Measurements from ENCODE around the gene BMP10. TPM values are rescaled to one million over a fixed set of nuclear protein-coding genes. Genes with fewer than 3 reads are reported as not detected.

BMP10 gene
- total and polyA plus RNA-seq, 10 donors: not detected

GRCh38 chr2:68850524-68850923 is 20.7 kb downstream of the BMP10 start:
- no peak overlapping the region for H3K4me3 ChIP-seq
- no peaks in the 10 kb centered on the region for H3K27me3 ChIP-seq (replicated peaks in 1 of 7)
- WGBS, 5 donors: 60 to 78% (median 67%) methylated on average over 3 of the region's 3 CpGs
- intact Hi-C loops (cut with DNase I; ENCODE audit: low total_unique reads): no loop called here
- no peaks in the 10 kb centered on the region for H3K36me3 ChIP-seq
- no peak overlapping the region for H3K27ac ChIP-seq
- H3K9me3 ChIP-seq: no peaks in the 10 kb centered on the region
- TF ChIP-seq POLR2A (IDR thresholded peaks at IDR 0.05) (no peak), POLR2AphosphoS5 (IDR thresholded peaks at IDR 0.05) (no peak)
- TF ChIP-seq, protein P1, sequence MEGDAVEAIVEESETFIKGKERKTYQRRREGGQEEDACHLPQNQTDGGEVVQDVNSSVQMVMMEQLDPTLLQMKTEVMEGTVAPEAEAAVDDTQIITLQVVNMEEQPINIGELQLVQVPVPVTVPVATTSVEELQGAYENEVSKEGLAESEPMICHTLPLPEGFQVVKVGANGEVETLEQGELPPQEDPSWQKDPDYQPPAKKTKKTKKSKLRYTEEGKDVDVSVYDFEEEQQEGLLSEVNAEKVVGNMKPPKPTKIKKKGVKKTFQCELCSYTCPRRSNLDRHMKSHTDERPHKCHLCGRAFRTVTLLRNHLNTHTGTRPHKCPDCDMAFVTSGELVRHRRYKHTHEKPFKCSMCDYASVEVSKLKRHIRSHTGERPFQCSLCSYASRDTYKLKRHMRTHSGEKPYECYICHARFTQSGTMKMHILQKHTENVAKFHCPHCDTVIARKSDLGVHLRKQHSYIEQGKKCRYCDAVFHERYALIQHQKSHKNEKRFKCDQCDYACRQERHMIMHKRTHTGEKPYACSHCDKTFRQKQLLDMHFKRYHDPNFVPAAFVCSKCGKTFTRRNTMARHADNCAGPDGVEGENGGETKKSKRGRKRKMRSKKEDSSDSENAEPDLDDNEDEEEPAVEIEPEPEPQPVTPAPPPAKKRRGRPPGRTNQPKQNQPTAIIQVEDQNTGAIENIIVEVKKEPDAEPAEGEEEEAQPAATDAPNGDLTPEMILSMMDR (IDR thresholded peaks at IDR 0.05 in 8 of 11, conservative IDR thresholded peaks at IDR 0.05 in 3 of 11): no peak
- H3K4me1 ChIP-seq: peaks cover 0 to 4% (median 0%) of the 10 kb centered on the region in 6 donors
- DNase-seq: no peak

DNA sequence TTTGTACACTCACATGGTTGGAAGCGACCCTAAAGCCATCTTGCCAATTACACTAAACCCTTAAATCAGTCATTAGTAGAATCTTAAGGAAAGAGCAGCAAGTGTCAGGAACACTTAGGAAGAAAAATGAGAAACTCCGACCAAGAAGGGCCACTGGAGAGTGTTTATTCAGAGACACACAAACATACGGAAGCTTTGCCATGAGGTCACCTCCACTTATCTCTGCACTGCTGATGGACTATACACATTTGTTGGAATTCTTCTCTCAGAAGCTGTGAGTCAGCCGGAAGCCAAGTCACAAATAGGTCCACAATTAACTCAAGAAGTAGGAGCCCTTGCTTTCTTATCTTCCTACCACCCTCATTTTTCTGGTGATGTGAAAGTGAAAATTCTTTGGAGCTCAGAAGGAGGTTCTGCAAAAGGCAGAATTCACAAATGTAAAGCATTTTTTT is 21.6 kb downstream of the BMP10 start:
- H3K27ac ChIP-seq: no peak overlapping the region
- H3K27me3 ChIP-seq (replicated peaks in 1 of 7): no peaks in the 10 kb centered on the region
- 64 to 74% (median 67%) methylated on average over 4 of the region's 4 CpGs for WGBS, 5 donors
- no peaks in the 10 kb centered on the region for H3K9me3 ChIP-seq
- no peak for DNase-seq
- intact Hi-C loops (cut with DNase I; ENCODE audit: low total_unique reads): loop anchor here (10.0 kb wide), 1 partner anchor 55 kb away; no protein-coding TSS in a partner anchor
- no peaks in the 10 kb centered on the region for H3K36me3 ChIP-seq
- TF ChIP-seq POLR2AphosphoS5 (IDR thresholded peaks at IDR 0.05) (no peak), POLR2A (IDR thresholded peaks at IDR 0.05) (no peak)
- TF ChIP-seq, protein P1 (IDR thresholded peaks at IDR 0.05 in 8 of 11, conservative IDR thresholded peaks at IDR 0.05 in 3 of 11): no peak
- no peak overlapping the region for H3K4me3 ChIP-seq
- peaks cover 0 to 4% (median 0%) of the 10 kb centered on the region in 6 donors for H3K4me1 ChIP-seq

DNA sequence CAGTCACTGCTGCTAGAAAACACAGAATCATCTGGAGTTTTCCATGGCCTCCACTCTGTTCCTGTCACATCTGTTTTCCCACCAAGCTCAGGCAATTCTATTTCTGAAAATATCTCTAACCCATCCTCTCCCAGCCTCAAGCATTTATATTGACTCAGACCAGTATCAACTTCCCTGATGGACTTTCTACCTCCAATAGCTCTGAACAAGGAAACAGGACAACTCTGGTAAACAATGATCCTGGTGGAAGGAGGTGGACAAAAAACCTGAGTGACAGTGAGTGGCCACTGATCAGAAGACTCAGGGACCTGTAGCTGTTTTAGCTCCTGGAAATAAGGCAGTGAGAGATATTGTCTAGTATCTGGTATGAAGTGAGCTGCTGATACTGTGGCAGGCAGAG is 23.4 kb downstream of the BMP10 start:
- no peak for DNase-seq
- Histone ChIP-seq H3K4me1 (no peaks in the 10 kb centered on the region), H3K36me3 (no peaks in the 10 kb centered on the region), H3K4me3 (no peak overlapping the region), H3K27ac (no peak overlapping the region), H3K9me3 (no peaks in the 10 kb centered on the region), H3K27me3 (replicated peaks in 1 of 7) (no peaks in the 10 kb centered on the region)
- intact Hi-C loops (cut with DNase I; ENCODE audit: low total_unique reads): loop anchor here (10.0 kb wide), 1 partner anchor 57 kb away; no protein-coding TSS in a partner anchor
- TF ChIP-seq POLR2AphosphoS5 (IDR thresholded peaks at IDR 0.05): no peak
- TF ChIP-seq POLR2A (IDR thresholded peaks at IDR 0.05): no peak
- TF ChIP-seq, protein P1 (IDR thresholded peaks at IDR 0.05 in 8 of 11, conservative IDR thresholded peaks at IDR 0.05 in 3 of 11): no peak

DNA sequence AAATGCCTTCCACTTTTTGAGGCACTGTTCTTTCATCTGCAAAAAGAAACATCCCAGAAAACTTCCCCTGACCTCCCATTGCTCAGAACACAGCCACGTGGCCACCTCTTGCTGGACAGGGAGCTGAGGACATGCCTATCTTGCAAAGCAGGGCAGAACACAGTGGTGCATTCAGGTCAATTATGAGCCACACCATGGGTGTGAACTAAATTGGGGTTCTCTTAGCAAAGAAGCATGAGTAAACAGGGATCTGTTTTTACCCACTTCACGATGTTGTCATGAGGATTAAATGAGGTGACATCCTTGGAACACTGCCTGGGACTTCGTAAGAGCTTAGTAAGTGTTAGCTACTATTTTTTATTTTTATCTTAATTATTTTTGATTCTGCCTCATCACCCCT is 25.1 kb downstream of the BMP10 start:
- Histone ChIP-seq H3K4me1 (no peaks in the 10 kb centered on the region), H3K27ac (no peak overlapping the region), H3K9me3 (no peaks in the 10 kb centered on the region), H3K4me3 (no peak overlapping the region), H3K27me3 (replicated peaks in 1 of 7) (no peaks in the 10 kb centered on the region), H3K36me3 (no peaks in the 10 kb centered on the region)
- 74 to 89% (median 76%) methylated on average over 3 of the region's 3 CpGs for WGBS, 5 donors
- intact Hi-C loops (cut with DNase I; ENCODE audit: low total_unique reads): loop anchor here (10.0 kb wide), 1 partner anchor 59 kb away; no protein-coding TSS in a partner anchor
- no peak for TF ChIP-seq POLR2AphosphoS5 (IDR thresholded peaks at IDR 0.05)
- TF ChIP-seq, protein P1 (IDR thresholded peaks at IDR 0.05 in 8 of 11, conservative IDR thresholded peaks at IDR 0.05 in 3 of 11): no peak
- no peak for TF ChIP-seq POLR2A (IDR thresholded peaks at IDR 0.05)
- no peak for DNase-seq

Data from spleen (tissue), 11 donors.